Endodermal cell (in vitro differentiated cells): ENCODE results near the gene GPC3. TPM values are rescaled to one million over a fixed set of nuclear protein-coding genes. Genes with fewer than 3 reads are reported as not detected.

Source experiments
- DNase-seq: peaks from one replicate; pipeline ENCODE4 v3.0.0-alpha.2; 2017
- H3K27ac ChIP-seq: 2 replicates; pipeline ENCODE4 v1.5.1; 2013; ENCODE audit warnings: mild to moderate bottlenecking, low read depth, low read length, moderate library complexity
- H3K27me3 ChIP-seq: 2 replicates; pipeline ENCODE4 v1.6.1; 2013; ENCODE audit warnings: mild to moderate bottlenecking, low read length, moderate library complexity; ENCODE audit not compliant: insufficient read depth, control insufficient read depth, poor library complexity, severe bottlenecking
- H3K36me3 ChIP-seq: 2 replicates; pipeline ENCODE4 v1.7.0; 2013; ENCODE audit warnings: mild to moderate bottlenecking, low read length, moderate library complexity; ENCODE audit not compliant: control insufficient read depth, insufficient read depth
- H3K4me1 ChIP-seq: one replicate; pipeline ENCODE4 v1.7.0; 2013; ENCODE audit warnings: low read length; ENCODE audit not compliant: control insufficient read depth, insufficient read depth
- H3K4me3 ChIP-seq: 2 replicates; pipeline ENCODE4 v1.5.1; 2013; ENCODE audit warnings: mild to moderate bottlenecking, low read length, moderate library complexity
- H3K9ac ChIP-seq: 2 replicates; pipeline ENCODE4 v1.6.1; 2013; ENCODE audit warnings: mild to moderate bottlenecking, low read length, moderate library complexity; ENCODE audit not compliant: poor library complexity, severe bottlenecking; ENCODE audit errors: extremely low read depth
- H3K9me3 ChIP-seq: 2 replicates; pipeline ENCODE4 v1.6.1; 2013; ENCODE audit warnings: mild to moderate bottlenecking, low read length, moderate library complexity; ENCODE audit not compliant: control insufficient read depth
- H3K27ac Mint-ChIP-seq: 2 replicates; pipeline ENCODE4 v1.8.0; 2020; ENCODE audit warnings: mixed read lengths
- H3K27me3 Mint-ChIP-seq: 2 replicates; pipeline ENCODE4 v1.8.0; 2021; ENCODE audit warnings: mild to moderate bottlenecking, mixed read lengths; ENCODE audit not compliant: insufficient read depth
- H3K36me3 Mint-ChIP-seq: 2 replicates; pipeline ENCODE4 v1.8.0; 2020; ENCODE audit warnings: low read depth, mixed read lengths
- H3K4me1 Mint-ChIP-seq: 2 replicates; pipeline ENCODE4 v1.8.0; 2020; ENCODE audit warnings: mixed read lengths
- H3K4me3 Mint-ChIP-seq: 2 replicates; pipeline ENCODE4 v1.8.0; 2020; ENCODE audit warnings: mild to moderate bottlenecking, moderate library complexity, mixed read lengths
- H3K9me3 Mint-ChIP-seq: 2 replicates; pipeline ENCODE4 v1.8.0; 2020; ENCODE audit warnings: mild to moderate bottlenecking, mixed read lengths
- WGBS, 2 experiments: methylation state at CpG; one replicate each; pipeline versions ENCODE4 v1.1.5 to v1.1.7; 2013; ENCODE audit warnings: missing lambda C conversion rate in 2 of 2, mixed read lengths in 1 of 2; ENCODE audit not compliant: insufficient coverage in 1 of 2, insufficient read length in 1 of 2; 5-methylcytosine and 5-hydroxymethylcytosine counted together
- total RNA-seq, 2 donors: library from RNA; stranded (reverse); fragmentation: NEBNext Ultra II Directional in 1 of 2; extraction: Animal tissue kit (Norgen Biotek cat#: 25700) in 1 of 2; gene quantifications; 2 replicates in 1 of 2; 3 replicates in 1 of 2; pipeline ENCODE4 v1.2.1, GENCODE V29; 2021
- TF ChIP-seq, protein P1 (sequence below): fragments of 200-600 bp; sonication (generic); conservative IDR thresholded peaks from 2 replicates; pipeline ENCODE4 v1.5.0; 2021; ENCODE audit warnings: antibody characterized with exemption, mild to moderate bottlenecking

The GPC3 gene
- total RNA-seq, 2 donors from 2014 or later: 39.5 to 125 TPM

DNA sequence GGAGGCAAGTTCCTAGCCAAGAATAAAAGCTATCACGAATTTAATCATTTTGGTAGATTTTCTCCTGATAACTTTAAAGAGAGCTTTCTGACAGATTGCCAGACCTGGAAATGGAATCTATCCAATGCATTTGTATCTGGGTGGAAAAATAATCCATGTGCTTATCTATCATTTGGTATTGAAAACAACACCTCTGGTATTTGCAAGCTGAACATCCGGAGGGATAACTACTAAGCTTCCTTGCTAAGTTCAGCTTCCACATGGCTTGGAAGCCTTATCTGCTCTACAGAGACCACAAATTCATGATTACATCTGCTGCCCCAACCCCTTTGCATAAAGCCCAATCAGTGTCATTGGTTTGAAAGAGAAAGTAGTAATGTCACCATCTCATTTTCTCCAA, 230.7 kb downstream of the GPC3 start:
- no peak overlapping the region for H3K4me3 Mint-ChIP-seq
- no peaks in the 10 kb centered on the region for H3K36me3 ChIP-seq
- no peaks in the 10 kb centered on the region for H3K4me1 ChIP-seq
- H3K27ac ChIP-seq: no peak overlapping the region
- no peaks in the 10 kb centered on the region for H3K27me3 Mint-ChIP-seq
- H3K4me3 ChIP-seq: no peak overlapping the region
- no peaks in the 10 kb centered on the region for H3K4me1 Mint-ChIP-seq
- no peaks in the 10 kb centered on the region for H3K9me3 ChIP-seq
- no peak overlapping the region for H3K27ac Mint-ChIP-seq
- WGBS, 2 experiments: 90 to 100% methylated on average over 1 to 2 of the region's 2 CpGs
- peaks cover 7% of the 10 kb centered on the region for H3K36me3 Mint-ChIP-seq
- no peaks in the 10 kb centered on the region for H3K27me3 ChIP-seq
- TF ChIP-seq, protein P1, sequence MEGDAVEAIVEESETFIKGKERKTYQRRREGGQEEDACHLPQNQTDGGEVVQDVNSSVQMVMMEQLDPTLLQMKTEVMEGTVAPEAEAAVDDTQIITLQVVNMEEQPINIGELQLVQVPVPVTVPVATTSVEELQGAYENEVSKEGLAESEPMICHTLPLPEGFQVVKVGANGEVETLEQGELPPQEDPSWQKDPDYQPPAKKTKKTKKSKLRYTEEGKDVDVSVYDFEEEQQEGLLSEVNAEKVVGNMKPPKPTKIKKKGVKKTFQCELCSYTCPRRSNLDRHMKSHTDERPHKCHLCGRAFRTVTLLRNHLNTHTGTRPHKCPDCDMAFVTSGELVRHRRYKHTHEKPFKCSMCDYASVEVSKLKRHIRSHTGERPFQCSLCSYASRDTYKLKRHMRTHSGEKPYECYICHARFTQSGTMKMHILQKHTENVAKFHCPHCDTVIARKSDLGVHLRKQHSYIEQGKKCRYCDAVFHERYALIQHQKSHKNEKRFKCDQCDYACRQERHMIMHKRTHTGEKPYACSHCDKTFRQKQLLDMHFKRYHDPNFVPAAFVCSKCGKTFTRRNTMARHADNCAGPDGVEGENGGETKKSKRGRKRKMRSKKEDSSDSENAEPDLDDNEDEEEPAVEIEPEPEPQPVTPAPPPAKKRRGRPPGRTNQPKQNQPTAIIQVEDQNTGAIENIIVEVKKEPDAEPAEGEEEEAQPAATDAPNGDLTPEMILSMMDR: no peak
- no peaks in the 10 kb centered on the region for H3K9me3 Mint-ChIP-seq
- no peak for DNase-seq
- H3K9ac ChIP-seq: no peak overlapping the region

DNA sequence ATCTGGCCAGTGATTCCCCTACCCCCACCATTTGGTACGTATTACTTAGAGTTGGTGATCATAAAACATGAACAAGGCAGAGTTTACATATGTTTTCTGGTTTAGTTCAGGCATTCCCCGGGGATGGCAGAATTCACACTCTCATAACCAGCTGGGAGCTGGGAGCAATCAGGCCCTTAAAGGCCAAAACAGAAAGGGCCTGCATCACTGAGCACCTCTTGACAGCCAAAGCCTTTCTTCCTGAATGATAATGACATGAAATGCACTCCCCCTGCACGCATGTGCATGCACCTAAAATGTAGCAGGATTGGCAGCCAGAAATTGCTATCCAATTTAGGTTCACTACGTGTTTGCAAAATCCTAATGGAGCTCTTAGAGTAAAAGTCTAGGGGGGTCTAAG, 235.4 kb downstream of the GPC3 start:
- no peak overlapping the region for H3K4me3 ChIP-seq
- H3K4me1 ChIP-seq: no peaks in the 10 kb centered on the region
- H3K36me3 ChIP-seq: no peaks in the 10 kb centered on the region
- Mint-ChIP-seq H3K4me3 (no peak overlapping the region), H3K4me1 (peaks cover 9% of the 10 kb centered on the region), H3K27me3 (no peaks in the 10 kb centered on the region), H3K27ac (no peak overlapping the region), H3K36me3 (peaks cover 7% of the 10 kb centered on the region), H3K9me3 (no peaks in the 10 kb centered on the region)
- TF ChIP-seq, protein P1: no peak
- H3K9ac ChIP-seq: no peak overlapping the region
- whole genome bisulfite sequencing, 2 experiments: 98 to 100% methylated on average over 2 to 4 of the region's 4 CpGs
- no peaks in the 10 kb centered on the region for H3K27me3 ChIP-seq
- H3K27ac ChIP-seq: no peak overlapping the region
- H3K9me3 ChIP-seq: no peaks in the 10 kb centered on the region
- DNase-seq: no peak

DNA sequence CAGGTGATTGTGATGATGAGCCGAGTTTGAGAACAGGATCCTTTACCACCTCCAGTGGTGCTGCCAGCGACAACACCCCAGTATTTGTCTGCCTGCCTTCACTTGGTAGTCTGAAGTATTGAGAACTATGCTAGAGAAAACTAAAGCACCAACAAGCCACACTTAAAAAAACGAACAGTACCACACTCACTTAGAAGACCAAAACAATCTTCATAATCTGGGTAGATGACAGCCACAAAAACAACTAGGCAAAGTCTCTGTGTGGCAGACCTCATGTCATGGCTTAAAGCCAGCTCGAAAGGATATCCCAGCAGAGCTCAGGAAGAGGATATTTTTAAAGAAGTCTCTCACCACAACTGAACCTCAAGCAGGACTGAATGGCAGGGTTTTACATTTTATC, 236.0 kb downstream of the GPC3 start:
- Mint-ChIP-seq H3K4me1 (peaks cover 9% of the 10 kb centered on the region), H3K4me3 (no peak overlapping the region), H3K27ac (no peak overlapping the region), H3K36me3 (peaks cover 7% of the 10 kb centered on the region), H3K9me3 (no peaks in the 10 kb centered on the region), H3K27me3 (no peaks in the 10 kb centered on the region)
- no peaks in the 10 kb centered on the region for H3K4me1 ChIP-seq
- H3K9ac ChIP-seq: no peak overlapping the region
- no peak overlapping the region for H3K4me3 ChIP-seq
- no peak for DNase-seq
- no peaks in the 10 kb centered on the region for H3K27me3 ChIP-seq
- H3K36me3 ChIP-seq: no peaks in the 10 kb centered on the region
- H3K9me3 ChIP-seq: no peaks in the 10 kb centered on the region
- 87% methylated on average over 3 of the region's 4 CpGs; no CpG with 5 or more reads in 1 of the 2 experiments for WGBS, 2 experiments
- TF ChIP-seq, protein P1: no peak
- H3K27ac ChIP-seq: no peak overlapping the region
